AML-193 (cell line): ENCODE measurements around the gene KCNK4.

Source experiments
- DNase-seq, 2 experiments: peaks; one replicate each; lab custom pipeline; 2025; lab: John Stamatoyannopoulos, UW

The KCNK4 gene

DNA sequence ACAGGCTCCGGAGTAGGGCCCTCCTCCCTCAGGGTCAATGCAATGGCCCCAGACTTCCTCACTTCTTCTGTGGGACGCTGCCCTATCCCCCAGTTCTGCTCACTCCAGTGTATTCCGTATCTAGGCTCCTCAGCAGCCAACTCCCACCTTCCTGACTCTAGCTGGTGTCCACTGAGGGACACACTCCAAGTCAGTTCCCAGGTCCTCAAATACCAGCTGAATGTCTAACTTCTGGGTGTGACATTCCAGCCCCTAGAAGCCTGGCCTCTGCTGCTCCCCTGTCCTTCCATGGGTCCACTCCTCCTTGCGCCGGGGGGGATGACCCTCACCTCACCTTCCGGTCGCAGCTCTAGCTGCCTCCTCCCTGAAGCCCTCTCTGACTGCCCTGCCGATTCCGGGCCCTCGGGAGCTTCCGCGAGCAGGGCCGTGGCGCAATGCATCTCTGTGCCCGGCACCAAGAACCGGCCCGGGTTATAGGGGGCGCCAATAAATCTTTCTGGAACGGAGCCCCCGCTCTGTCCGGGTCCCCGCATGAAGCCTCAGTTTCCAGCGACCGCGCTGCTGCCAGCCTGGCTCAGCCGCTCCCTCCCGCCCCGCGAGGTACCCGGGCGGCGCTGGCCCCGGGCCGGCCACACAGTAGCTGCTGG is 22.1 kb upstream of the KCNK4 start:
- DNase-seq, result peak; percentile 31 to 39

DNA sequence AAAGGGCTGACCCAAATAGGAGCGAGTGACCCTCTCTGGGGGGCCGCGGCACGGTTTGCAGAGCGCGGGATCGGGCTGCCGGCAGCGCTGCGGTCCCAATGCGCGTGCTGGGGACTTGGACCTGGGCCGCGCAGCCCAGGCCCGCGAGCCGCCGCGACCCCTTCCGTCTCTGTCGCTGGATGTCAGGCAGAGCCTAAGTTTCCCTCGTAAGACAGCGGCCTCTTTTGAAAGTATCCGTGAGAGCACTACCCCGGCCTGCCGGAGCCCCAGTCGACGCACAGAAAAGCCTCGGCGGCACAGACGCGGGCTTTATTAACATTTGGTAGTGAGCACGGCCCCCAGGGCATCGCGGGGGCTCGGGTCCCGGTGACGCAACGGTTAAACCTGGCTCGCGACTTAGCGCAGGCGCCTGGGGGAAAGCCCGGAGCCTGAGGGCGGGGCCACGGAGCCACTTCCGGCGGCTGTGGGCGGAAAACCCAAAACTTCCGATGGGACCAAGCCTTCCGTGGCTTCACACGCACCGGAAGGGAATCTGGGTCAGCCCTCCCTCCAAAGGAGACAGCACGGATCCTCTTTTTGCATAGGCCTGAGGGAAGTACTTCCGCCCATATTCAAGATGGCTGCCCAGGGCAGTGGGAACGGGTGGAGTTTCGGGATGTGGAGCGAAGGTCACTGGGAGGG is 21.4 kb upstream of the KCNK4 start:
- peak; percentile 94 to 97 for DNase-seq

DNA sequence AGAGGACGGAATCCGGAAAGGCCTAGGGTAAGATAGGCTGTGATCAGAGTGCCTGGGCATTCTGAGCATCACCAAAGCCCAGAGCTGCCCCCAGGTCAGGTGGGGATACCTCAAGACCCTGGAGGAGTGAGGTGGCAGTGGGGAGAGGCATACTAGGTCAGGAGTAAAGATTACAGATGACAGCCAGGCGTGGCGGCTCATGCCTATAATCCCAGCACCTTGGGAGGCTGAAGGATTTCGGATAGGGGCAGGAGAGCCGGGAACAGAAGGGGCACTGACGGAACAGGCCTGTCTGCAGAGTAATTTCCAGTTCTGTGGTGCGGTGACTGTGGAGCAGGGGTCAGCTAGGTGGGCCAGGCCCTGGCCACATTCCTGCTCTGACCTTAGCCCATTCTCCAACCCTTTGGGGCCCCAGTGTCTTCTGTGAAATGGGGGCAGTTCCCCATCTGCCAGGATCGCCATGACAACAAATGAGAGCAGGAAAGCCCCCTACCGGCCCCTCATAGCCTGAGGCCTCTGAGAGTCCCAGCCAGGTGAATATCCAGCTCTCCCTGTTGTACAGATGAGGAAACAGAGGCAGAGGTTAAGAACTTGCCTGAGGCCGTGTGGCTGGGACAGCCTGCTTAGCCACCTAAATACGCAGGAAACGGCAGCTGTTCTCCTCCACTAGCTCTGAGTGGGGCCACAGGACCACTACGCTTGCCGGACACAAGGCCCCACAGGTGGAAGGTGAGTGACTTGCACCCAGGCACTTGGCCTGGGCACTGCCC is 15.9 kb upstream of the KCNK4 start:
- no peak for DNase-seq

- DNase-seq, result no peak
These were observed 15.3 kb upstream of the KCNK4 start for GRCh38 chr11:64275841-64276240.

DNA sequence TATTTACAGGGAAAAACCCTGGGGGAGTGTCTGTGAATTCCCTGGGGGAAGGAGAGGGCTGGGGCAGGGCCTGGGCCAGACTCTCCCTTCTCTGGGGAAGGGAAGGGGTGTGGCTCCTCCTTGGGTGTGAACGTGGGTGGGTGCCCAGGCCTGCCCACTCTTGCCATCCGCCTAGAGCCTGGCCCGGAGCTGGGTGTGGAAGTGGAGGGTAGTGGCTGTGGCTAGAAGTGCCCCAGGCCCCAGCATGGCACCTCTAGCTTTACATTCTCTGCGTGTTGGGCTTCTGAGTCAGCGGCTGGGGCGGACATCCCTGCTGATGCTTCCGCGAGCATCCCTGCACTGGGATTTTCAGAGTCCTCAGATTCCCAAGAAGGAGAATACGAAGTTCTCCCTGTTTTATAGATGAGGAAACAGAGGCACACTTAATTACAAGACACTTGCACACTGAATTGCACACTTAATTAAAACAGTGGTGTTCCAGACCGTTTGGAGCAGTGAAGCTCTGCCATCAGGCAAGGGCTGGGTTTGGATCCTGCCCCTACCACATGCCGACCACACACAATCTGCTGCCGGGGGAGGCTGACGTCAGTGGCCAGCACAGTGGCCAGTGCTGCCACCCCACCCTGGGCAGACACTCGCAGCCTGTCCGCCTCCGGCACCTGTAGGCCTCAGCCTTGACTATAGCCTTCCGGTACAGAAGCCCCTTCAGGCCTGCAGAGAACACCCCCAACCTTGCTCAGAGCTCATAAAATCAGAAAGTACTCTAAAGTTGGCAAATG is 14.3 kb upstream of the KCNK4 start:
- DNase-seq, result no peak

DNA sequence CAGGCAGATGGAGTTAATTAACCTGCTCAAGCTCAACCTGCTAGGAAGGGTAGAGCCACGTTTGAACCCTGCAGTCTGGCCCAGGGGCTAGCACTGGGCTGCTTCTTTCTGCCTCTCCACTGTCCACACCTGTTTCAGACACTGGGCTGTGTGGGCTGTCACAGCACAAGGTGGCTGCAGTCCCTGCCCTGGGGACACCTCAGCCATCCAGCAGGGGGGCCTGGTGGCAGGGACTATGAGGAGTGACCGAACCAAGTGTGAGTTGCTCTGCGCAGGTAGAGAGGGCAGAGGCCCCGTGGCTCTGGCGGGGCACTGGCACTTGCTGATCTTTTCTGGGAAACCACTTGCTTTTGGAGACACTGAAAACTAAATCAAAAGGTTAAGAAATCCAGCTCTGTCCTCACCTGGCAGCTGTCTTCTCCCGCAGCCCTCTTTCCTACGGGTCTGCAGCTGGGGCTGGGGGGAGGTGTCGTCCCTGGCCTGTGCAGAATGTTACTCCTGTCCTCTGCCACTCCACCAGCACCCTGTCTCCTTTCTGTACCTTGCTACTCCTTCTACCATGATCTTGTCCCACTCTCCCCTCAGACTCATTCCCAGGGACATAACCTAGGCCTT is 12.4 kb upstream of the KCNK4 start:
- DNase-seq, result no peak

DNA sequence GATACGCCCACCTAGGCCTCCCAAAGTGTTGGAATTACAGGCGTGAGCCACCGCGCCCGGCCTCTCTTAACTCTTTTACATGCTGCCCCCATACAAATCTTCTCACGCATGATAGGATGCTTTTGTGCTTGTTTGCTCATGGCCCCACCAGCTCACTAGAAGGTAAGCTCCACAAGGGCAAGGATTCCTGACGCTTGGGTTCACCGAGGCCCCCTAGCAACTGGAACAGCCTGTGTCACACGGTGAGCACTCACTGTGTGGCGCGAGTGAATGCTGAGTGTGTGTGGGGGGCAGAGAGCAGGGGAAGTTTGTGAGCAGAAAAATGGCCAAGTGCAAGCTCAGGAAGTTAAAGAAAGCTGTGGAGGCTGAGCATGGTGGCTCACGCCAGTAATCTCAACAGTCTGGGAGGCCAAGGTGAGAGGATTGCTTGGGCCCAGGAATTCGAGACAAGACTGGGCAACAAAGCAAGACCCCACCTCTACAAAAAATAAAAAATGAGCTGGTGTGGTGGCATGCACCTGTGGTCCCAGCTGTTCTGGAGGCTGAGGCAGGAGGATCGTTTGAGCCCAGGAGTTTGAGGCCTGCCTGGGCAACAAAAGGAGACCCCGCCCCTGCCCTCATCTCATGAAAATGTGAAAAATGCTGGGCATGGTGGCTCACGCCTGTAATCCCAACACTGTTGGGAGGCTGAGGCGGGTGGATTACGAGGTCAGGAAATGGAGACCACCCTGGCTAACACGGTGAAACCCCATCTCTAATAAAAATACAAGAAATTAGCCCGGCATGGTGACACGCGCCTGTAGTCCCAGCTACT is 8.9 kb upstream of the KCNK4 start:
- DNase-seq, result no peak

DNA sequence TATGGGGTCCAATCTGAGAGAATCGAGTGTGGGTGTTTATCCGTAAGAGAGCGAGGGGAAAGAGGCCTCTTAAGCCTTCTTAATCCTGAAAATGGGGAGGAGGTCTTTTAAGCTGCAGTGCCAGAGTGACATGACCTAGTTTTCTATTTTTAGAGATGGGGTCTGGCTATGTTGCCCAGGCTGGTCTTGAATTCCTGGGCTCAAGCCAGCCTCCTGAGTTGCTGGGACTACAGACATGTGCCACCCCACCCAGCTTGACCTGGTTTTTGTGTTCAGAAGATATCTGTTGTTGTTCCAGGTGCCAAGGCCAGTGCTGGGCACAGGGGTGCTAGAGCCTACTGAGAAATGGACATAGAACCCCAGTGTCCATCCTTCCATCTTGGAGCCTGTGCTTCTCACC is 8.0 kb upstream of the KCNK4 start:
- DNase-seq, result no peak

GRCh38 chr11:64284048-64284961 is 6.8 kb upstream of the KCNK4 start, which contains the start of gene BAD:
BAD (minus strand) TSS chr11:64284665; CDS start chr11:64284368, 297 bp downstream.
- peak; percentile 86 for DNase-seq

DNA sequence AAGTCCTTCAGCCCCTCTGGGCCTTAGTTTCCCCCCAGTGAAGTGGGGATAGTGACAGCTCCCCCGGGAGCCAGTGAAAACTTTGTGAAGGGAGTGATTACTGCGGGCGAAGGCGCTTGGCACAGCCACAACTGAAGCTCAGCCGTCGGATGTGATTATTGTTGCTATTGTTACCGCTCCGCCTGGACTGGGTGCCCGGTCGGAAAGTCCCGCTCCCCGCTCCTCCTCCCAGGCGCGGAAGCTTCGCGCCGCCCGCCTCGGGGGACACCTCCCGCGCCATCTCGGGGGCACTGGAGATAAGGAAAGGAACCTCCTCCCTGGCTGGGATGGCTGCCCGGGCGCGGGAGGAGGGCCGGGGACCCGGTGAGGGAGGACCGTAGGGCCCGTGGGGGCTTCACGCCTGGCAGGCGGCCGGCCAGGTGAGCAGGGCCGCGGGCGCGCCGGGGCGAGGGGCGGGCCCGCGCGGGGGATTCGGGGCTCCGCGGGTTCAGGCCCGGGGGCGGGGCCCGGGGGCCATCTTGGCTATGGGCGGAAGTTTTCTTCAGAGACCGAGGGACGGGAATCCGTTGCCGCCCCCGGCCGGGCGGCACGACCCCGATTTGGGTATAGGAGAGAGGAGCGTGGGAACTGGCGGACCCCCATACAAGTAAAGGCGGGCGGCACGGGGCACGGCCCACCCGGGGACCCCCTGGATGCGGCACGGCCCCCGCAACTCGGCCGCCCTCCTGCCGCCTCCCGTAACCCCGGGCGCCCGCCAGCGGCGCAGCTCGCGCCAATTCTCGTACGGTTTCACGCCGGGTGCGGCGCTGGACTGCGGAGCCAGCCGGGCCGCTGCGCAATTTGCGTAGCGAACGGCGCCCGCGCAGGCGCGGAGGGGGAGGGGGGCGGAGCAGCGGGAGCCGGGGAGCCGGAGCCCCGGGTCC is 5.9 kb upstream of the KCNK4 start, which contains the start of gene GPR137:
GPR137 (plus strand) TSS at position 887 of the 923 bp plus-strand sequence. CDS start 677 bp downstream, outside the sequence.
- peak; percentile 48 to 63 for DNase-seq

DNA sequence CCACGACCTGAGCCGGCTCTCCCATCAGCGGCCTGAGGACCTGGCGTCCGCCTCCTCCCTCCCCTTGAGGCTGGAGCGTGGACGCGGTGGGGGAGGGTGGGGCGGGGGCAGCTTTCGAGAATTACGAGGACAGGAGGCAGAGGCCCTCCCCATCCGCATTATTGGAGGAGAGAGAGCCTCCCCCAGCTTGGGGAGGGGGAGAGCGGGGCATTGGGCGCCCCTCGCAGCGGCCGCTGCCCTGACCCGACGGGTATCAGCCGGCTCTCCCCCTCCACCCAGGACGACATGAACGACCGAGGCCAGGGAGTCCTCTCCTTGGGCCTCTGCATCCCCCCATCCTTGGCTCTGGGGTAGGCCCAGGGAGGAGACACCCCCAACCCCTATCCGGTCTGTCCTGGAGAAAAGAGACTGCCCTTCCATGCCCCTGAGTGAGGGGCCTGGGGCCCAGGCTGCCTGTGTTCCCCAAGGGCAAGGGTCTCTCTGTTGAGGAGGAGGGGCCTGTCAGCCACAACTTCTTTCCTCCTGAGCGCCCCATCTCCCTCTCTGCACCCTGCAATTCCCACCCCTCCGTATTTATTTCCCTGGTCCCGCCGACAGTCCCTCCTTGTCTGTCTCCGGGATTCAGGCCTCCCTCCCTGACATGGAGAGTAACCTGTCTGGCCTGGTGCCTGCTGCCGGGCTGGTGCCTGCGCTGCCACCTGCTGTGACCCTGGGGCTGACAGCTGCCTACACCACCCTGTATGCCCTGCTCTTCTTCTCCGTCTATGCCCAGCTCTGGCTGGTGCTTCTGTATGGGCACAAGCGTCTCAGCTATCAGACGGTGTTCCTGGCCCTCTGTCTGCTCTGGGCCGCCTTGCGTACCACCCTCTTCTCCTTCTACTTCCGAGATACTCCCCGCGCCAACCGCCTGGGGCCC is 5.0 kb upstream of the KCNK4 start:
- DNase-seq, result peak in 1 of 2 experiments; percentile 6

DNA sequence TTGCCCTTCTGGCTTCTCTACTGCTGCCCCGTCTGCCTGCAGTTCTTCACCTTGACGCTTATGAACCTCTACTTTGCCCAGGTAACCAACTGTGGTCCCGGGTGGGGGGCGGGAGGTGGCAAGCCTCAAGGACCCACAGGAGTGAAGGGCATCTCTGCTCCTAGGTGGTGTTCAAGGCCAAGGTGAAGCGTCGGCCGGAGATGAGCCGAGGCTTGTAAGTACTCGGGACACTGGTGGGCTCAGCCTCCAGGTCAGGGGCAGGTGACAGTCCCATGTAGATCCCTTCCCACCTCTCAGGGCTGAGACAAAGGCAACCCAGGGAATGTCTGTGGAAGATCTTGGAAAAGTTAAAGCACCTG is 4.3 kb upstream of the KCNK4 start:
- no peak for DNase-seq

DNA sequence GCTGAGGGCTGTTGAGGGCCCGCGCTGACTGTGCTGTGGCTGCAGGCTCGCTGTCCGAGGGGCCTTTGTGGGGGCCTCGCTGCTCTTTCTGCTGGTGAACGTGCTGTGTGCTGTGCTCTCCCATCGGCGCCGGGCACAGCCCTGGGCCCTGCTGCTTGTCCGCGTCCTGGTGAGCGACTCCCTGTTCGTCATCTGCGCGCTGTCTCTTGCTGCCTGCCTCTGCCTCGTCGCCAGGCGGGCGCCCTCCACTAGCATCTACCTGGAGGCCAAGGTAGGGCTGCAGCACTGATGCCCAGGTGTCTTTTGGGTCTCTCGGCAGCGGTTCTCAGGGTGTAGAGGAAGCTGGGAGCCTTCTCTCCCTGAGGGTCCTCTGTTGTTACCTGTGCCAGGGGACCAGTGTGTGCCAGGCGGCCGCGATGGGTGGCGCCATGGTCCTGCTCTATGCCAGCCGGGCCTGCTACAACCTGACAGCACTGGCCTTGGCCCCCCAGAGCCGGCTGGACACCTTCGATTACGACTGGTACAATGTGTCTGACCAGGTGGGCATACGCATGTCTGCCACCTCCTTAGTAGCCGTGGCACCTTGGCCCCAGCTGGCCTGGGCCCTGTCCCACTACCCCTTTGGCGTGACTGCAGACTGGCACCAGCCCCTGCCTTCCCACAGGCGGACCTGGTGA is 3.3 kb upstream of the KCNK4 start:
- DNase-seq, result no peak

- no peak for DNase-seq
These were observed 2.8 kb upstream of the KCNK4 start for GRCh38 chr11:64288353-64288750.

DNA sequence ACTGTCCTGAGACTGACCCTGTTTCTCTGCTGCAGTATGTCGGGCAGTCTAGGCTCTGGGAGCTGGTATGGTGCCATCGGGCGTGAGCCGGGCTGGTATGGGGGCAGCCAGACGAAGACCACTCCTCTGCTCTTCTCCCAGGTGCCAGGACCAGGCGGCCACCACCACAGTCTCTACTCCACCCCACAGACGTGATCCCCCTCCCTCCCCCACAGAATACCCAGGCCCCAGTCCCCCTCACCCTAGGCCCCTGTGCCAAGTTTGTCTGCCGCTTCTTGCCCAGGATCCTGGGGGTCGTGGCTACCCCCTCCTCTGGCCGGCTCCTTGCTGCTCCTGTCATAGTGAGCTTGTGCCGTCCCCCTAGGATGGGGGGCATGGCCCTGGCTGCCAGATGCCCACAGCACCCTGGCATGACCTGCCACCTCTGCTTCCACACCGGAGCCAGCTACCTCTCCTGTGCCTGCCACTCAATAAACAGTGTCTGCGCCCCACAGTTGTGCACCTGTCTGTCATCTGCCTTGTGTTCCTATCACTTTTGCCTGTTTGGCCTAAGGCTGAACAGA is 2.0 kb upstream of the KCNK4 start:
- DNase-seq, result no peak
